Stimulated activated CD8-positive, alpha-beta memory T cell treated with anti-CD3 and anti-CD28 coated beads, Interleukin-2, amount 100 ng/mL, for 1 hour (primary cell): Measurements from ENCODE around the gene DYNLT2.
A peak's percentile ranks its signal among the peaks of the same experiment; 100 is the strongest.

Experiments used
- DNase-seq, 2 donors: peaks; one replicate each; pipeline ENCODE4 v3.0.0-alpha.2; 2020; ENCODE audit warnings: low read depth in 2 of 2

The DYNLT2 gene

GRCh38 chr6:169738976-169739529, 12.3 kb downstream of the DYNLT2 start:
- DNase-seq = no peak

GRCh38 chr6:169738204-169738975, 13.0 kb downstream of the DYNLT2 start:
- DNase-seq = no peak

GRCh38 chr6:169729961-169730360, 21.4 kb downstream of the DYNLT2 start:
- DNase-seq = no peak

- DNase-seq = no peak
Observed at GRCh38 chr6:169726963-169727362, 24.4 kb downstream of the DYNLT2 start.

- no peak for DNase-seq
Observed at GRCh38 chr6:169726049-169726400, 25.3 kb downstream of the DYNLT2 start.

- no peak for DNase-seq
Observed at GRCh38 chr6:169725125-169726048, 26.0 kb downstream of the DYNLT2 start.

- DNase-seq = peak; percentile 37 to 51
Observed at GRCh38 chr6:169724494-169725124, 26.8 kb downstream of the DYNLT2 start, which contains the start of gene PHF10. TSS of gene PHF10 (minus strand) at chr6:169724500. CDS start at chr6:169723931, 569 bp downstream.

- peak in 1 of 2 donors; percentile 19 for DNase-seq
Observed at GRCh38 chr6:169723991-169724493, 27.3 kb downstream of the DYNLT2 start.

GRCh38 chr6:169723200-169723909, 28.0 kb downstream of the DYNLT2 start:
- DNase-seq = peak; percentile 30 to 49

- DNase-seq = no peak
Observed at GRCh38 chr6:169722362-169723199, 28.8 kb downstream of the DYNLT2 start.

GRCh38 chr6:169720207-169720855, 31.0 kb downstream of the DYNLT2 start:
- no peak for DNase-seq

GRCh38 chr6:169719117-169719516, 32.3 kb downstream of the DYNLT2 start:
- DNase-seq = no peak

- DNase-seq = no peak
Observed at GRCh38 chr6:169714595-169714994, 36.8 kb downstream of the DYNLT2 start.

GRCh38 chr6:169714178-169714577, 37.2 kb downstream of the DYNLT2 start:
- DNase-seq = no peak

- DNase-seq = no peak
Observed at GRCh38 chr6:169710009-169710408, 41.4 kb downstream of the DYNLT2 start.

- DNase-seq = no peak
Observed at GRCh38 chr6:169709293-169709692, 42.1 kb downstream of the DYNLT2 start.

- no peak for DNase-seq
Observed at GRCh38 chr6:169707772-169708171, 43.6 kb downstream of the DYNLT2 start.

- DNase-seq = no peak
Observed at GRCh38 chr6:169702840-169703246, 48.5 kb downstream of the DYNLT2 start.
